Right kidney (tissue), 9 donors: Measurements from ENCODE around the gene OR14K1.
"Not testable (repeated sequence)": the region's sequence is repeated elsewhere in the genome, so short reads cannot be mapped to it uniquely, and the experiment has no call there.

Source experiments
- DNase-seq: peaks from one replicate; pipeline ENCODE4 v3.0.0-alpha.2; 2016
- long read RNA-seq, 8 donors: transcript quantifications; one replicate each; lab custom pipeline, GENCODE V29; 2026

Gene OR14K1
- long read RNA-seq, donor 1, result 0 reads
- long read RNA-seq, donor 2, result 0 reads
- long read RNA-seq, donor 3, result 0 reads
- long read RNA-seq, donor 4, result 0 reads
- long read RNA-seq, donor 5, result 0 reads
- long read RNA-seq, donor 6, result 0 reads
- long read RNA-seq, donor 7, result 0 reads
- long read RNA-seq, donor 8, result 0 reads

GRCh38 chr1:247738315-247738714, at the start of gene OR14K1:
OR14K1 (plus strand) TSS chr1:247738615; CDS start chr1:247738615, 0 bp downstream.
- no peak for DNase-seq

GRCh38 chr1:247701338-247701737, 37.1 kb upstream of the OR14K1 start:
- DNase-seq, result no peak

DNA sequence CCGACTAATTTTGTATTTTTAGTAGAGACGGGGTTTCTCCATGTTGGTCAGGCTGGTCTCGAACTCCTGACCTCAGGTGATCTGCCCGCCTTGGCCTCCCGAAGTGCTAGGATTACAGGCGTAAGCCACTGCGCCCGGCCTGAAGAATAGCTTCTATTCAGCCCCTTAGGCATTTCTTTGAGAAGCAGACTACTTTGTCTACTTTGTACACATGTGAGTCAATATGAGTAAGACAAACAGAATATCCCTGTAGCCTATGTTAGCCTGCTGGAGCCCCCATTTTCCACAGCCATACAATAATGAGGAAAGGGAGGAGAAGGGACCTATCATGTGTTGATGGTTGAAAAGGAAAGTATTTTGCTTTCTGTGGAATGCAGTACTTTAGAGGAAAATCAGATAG, 27.7 kb upstream of the OR14K1 start:
- DNase-seq, result not testable (repeated sequence)

GRCh38 chr1:247713753-247714152, 24.7 kb upstream of the OR14K1 start:
- DNase-seq, result no peak

DNA sequence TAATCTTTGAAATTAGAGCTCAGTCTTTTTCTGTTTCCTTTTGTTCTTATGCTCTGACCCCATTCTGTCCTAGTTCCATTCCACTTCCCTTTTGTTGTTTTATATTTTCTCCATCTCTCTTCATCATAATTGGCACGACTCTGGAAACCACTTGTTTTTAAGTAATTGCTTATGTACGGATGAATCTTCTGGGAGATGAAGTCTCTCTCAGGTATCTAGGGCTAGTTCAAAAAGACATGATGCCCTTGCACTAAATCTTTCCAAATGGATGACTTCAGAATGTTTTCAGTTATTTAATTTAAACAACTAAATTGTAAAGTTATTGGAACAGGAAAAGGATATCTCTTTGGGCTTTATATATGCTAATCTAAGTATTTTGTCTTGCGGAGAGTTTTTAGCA, 21.9 kb upstream of the OR14K1 start, which contains the start of gene OR6F1:
Gene OR6F1 (minus strand): TSS at position 101 of the 400 bp plus-strand sequence. CDS start 3,891 bp downstream, outside the sequence.
- no peak for DNase-seq

- DNase-seq, result no peak
These were observed 17.2 kb upstream of the OR14K1 start for GRCh38 chr1:247721222-247721621.

DNA sequence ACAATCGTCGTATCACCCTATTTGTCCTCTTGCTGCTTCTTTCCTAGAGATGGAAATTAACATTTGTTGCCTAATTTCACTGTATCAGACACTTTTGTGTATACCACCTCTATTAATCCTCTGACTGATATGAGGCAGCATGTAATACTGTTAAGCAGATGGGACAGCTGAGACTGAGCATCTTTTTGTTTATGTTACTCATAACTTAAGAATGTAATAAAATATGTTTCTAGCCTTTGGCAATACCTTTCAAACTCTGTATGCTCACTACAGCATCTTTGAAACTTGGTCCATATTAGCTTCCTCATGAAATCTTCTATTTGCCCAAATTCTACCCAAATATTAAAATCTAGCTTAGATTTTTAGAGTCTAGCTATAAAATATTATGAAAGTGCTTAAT, 2.3 kb downstream of the OR14K1 start:
- no peak for DNase-seq

DNA sequence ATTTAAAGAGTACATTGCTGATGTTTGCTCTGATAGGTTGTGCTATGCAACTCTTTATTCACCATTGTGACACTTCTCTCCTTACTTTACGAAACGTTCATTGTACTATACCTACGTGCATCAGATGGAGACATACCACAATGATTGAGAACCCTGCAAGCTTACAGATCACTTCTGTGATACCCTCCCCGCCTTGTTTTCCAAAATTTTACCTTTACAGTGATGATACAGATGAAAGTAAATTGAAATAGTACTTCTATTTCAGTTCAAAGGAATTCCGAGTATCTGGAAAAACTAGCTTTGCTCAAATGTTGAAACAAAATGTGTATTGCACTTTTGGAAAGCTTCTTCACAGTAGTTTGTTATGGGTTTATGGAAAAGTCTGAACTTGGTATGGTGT, 3.3 kb downstream of the OR14K1 start:
- DNase-seq, result no peak

GRCh38 chr1:247742215-247742760, 3.9 kb downstream of the OR14K1 start:
- not testable (repeated sequence) for DNase-seq

- no peak for DNase-seq
These were observed 8.0 kb downstream of the OR14K1 start for GRCh38 chr1:247746391-247746935.

- no peak for DNase-seq
These were observed 9.2 kb downstream of the OR14K1 start for GRCh38 chr1:247747616-247748015.

- DNase-seq, result no peak
These were observed 9.6 kb downstream of the OR14K1 start, which contains the start of gene OR14A2 for GRCh38 chr1:247748041-247748440. OR14A2 (minus strand) TSS chr1:247748141.

- DNase-seq, result no peak
These were observed 11.5 kb downstream of the OR14K1 start for GRCh38 chr1:247749870-247750269.

GRCh38 chr1:247754311-247754710, 15.9 kb downstream of the OR14K1 start:
- DNase-seq, result not testable (repeated sequence)

DNA sequence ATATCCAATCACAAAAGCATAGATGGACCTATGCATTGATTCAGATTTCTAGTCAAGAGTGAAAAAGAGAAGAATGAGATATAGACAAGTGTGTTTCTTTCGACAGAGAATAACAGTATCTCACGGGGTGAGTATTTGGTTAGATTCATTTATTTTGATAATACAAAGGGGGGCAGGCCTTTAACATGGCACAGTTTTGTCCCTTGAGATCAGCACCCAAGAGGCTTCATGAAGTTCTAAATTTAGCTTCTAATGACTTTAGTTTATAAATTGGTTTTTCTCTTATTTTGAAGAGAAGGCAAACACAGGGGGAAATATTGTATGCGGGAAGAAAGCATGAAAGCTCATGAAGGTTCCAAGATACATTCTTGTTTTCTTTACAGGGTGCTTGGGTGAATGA, 22.0 kb downstream of the OR14K1 start, which contains the start of gene OR1C1:
Gene OR1C1 (minus strand): TSS at position 101 of the 400 bp plus-strand sequence. CDS start 2,150 bp downstream, outside the sequence.
- no peak for DNase-seq

DNA sequence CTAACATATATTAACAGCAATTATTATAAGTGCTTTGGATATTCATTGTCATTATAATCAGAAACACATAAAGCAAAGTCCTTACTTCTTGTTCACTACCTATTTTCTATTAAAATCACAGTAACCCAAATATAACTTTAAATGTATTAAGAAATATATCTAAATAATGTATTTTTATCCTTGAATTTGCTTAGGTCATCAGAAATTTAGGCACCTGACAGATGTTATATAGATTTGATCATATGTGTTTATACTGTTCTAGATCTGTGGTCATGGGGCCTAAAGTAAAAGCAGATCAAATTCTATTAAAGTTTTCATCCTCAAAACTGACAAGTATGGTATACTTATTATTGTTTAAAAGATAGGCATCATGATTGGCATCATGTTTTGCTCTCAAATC, 31.2 kb downstream of the OR14K1 start:
- DNase-seq, result no peak
